HG02840 (cell line): ENCODE results near the gene ADORA1.

ENCODE experiments used
- ATAC-seq: cut with Tn5 transposase; IDR thresholded peaks from one replicate; pipeline ENCODE4 v1.9.1; 2021; ENCODE audit warnings: mild to moderate bottlenecking, moderate library complexity, moderate number of reproducible peaks; ENCODE audit not compliant: unreplicated experiment, low FRiP score

The ADORA1 gene

DNA sequence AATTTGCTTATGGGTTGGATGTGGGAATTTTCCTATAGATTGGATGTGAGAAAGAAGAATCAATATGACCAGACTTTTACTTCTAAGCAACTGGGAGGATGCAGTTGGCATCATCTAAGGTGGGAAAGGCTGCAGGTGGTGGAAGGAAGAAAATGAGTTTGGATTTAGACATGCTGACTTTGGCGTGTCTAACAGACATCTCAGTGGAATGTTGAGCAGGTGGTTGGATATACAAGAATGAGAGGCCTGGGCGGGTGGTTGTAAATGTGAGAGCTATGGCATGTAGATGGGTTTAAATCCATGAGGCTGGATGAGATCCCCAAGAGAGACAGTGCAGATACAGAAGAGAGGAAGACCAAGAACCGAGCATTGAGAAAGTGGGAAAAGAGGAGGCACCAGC is 10.5 kb downstream of the ADORA1 start:
- ATAC-seq: no peak

DNA sequence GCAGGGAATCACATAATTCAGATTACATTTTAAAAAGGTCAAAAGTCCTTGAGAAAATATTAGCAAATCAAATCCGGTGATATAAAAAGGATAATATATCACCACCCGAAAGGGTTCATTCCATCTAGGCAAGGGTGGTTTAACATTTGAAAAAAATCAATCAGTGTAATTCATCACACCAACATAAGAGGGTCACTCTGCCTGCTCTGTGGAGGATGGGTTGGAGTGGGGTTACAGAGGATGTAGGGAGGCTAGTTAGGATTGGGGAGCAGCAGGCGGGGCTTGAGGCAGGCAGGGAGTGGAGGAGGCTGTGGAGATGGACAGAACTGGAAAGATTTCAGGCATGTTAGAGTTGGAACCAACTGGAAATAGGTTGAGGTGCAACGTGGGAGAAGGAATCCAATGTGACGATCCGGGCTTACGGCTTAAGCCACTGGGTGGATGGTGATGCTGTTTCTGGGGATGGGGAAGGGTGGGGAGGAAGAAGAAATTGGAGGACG is 12.5 kb downstream of the ADORA1 start:
- no peak for ATAC-seq

GRCh38 chr1:203140743-203141520 is 13.4 kb downstream of the ADORA1 start:
- ATAC-seq: no peak

GRCh38 chr1:203142124-203142523 is 14.6 kb downstream of the ADORA1 start:
- ATAC-seq: no peak

DNA sequence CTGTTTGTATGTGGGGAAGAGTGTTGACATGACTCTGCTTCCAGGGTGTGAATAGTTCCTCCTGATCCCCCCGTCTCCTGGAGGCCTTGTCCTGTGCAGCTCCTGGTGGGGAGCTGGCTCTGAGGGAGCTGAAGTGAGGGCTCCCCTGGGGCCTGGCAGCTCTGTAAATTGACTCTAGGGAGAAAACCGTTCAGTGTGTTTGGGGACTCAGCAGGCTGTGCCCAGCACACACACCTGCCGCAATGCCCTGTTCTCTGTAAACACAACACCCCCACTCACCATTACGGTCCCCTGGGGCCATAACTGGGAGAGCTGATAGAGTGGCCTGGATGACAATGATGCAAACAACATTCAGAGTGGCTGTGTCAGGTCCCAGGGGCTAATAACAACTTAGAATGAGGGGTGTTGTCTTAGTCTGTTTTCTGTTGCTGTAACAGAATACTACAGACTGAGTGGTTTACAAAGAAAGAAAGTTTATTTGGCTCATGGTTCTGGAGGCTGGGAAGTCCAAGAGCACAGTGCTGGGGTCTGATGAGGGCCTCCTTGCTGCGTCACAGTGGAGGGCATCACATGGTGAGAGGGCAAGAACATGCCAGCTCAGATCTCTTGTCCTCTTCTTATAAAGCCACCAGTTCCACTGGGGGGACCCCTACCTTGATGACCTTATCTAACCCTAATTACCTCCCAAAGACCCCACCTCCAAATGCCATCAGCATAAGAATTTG is 15.3 kb downstream of the ADORA1 start:
- ATAC-seq: no peak

- no peak for ATAC-seq
Measured at GRCh38 chr1:203143641-203144040, 16.1 kb downstream of the ADORA1 start.

- no peak for ATAC-seq
Measured at GRCh38 chr1:203144661-203145060, 17.1 kb downstream of the ADORA1 start.

DNA sequence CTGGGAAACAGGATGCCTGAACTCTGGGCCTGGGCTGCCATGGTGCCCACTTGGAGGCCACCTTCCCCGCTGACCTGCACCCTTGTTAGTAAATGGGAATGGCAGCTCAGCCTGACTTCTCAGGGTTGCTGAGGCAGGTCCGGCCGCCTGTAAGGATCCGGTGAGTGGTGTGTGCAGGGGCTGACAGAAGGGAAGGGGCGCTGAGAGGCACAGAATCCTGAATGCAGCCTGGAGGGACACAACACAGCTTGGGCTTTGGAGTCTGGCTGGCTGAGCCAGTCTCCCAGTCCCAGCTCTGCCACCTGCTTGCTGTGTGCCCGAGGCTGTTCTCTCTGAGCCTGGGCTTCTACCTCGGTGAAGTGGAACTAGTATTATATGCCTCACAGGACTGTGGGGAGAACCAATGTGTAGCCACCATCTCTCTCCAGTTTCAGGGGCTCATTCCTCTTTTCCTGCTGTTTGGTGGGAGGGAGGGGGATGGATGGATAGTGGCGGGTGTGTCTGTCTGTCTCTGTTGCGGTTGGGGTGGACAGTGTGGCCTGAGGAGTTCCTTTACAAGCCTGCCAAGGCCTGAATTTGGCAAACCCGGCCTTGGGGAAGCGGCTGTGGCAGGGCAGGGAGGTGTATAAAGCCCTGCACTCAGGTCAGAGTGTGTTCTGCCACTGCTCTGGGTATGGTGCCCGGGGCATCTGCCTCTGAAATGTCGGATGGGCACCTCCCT is 18.0 kb downstream of the ADORA1 start:
- ATAC-seq: no peak

- ATAC-seq: no peak
Measured at GRCh38 chr1:203146042-203146369, 18.5 kb downstream of the ADORA1 start.

GRCh38 chr1:203146537-203146936 is 19.0 kb downstream of the ADORA1 start:
- no peak for ATAC-seq

DNA sequence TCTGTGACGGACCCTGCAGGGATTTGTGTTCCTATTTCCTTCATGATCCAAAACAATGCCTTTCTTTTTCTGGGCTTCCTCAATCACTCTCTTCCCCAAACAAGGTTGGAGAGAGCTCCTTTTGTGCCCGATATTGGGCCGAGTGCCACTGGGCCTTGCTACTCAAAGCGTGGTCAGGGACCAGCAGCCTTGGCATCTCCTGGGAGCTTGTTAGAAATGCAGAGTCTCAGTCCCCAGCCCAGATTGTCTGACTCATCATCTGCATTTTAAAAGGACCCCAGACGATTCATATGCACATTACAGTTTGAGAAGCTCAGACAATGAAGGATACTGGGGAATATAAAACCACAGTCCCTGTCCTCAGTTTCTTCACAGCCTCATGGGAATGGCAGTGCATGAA is 19.9 kb downstream of the ADORA1 start:
- no peak for ATAC-seq

DNA sequence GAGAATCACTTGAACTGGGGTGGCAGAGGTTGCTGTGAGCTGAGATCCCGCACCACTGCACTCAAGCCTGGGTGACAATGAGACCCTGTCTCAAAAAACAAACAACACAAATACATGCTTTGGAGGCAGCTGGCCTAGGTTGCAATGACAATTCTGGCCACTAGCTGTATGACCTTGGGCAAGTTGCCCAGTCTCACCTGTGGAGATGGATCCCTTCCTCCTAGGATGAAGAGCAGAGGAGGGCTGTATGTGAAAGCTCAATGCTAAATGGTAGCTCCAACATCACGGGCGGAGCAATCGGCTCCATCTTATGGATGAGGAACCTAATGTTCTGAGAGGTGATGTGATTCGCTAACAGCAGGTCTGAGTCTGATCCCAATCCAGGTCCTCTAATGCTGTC is 20.6 kb downstream of the ADORA1 start:
- no peak for ATAC-seq

DNA sequence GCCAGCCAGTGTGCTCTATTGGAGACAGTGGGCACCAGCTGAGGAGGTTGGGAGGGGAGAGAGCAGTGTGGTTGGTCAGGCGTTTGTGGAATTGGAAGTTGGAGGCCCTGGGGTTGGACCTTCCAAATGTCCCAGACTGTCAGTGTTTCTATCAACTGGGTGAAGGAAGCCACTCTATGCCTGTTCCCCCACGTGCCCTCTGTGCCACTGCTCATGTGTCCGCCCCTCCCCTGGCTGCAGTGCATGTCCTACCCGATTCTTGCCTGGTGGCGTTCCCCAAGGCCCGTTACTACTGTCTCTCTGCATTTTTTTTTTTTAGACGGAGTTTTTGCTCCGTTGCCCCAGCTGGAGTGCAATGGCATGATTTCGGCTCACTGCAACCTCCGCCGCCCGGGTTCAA is 21.1 kb downstream of the ADORA1 start:
- no peak for ATAC-seq

- no peak for ATAC-seq
Measured at GRCh38 chr1:203149188-203149840, 21.8 kb downstream of the ADORA1 start.

DNA sequence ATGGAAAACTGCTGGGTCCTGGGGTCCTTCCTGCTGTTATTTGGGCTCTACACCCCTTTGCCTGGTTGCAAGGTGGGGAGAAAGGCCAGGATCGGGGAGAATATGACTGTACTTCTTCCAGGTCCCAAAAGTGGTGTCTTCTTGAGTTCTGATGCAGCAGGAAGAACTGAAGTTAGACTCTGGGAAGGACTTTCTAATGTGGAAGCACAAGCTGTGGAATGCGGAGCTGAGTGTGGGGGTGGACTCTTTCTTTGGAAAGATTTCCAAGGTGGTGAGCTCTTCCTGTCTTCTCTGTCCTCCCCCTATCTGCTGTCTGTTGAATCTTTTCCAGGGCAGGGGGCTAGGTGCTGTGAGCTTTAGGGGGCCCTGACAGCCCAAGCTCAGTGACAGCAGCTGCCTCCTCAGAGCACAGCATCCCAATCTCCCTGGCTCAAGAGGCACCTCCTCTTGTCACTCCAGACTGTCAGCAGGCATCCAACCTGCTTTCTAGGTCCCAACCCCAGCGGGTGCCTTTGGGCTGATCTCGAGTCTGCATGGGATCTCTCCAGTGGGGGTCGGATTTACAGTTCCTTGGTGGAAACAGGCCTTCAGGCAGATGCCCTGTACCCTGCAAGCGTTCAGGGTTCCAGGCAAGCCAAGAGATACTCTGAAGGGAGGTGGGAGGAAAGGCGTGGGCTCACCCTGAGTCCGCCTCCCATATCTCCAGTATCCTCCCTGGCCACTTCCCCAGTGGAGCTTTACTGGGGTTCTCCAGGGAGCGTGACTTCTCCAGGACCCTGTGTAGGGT is 23.2 kb downstream of the ADORA1 start:
- ATAC-seq: no peak

- ATAC-seq: no peak
Measured at GRCh38 chr1:203151362-203152157, 24.0 kb downstream of the ADORA1 start.

DNA sequence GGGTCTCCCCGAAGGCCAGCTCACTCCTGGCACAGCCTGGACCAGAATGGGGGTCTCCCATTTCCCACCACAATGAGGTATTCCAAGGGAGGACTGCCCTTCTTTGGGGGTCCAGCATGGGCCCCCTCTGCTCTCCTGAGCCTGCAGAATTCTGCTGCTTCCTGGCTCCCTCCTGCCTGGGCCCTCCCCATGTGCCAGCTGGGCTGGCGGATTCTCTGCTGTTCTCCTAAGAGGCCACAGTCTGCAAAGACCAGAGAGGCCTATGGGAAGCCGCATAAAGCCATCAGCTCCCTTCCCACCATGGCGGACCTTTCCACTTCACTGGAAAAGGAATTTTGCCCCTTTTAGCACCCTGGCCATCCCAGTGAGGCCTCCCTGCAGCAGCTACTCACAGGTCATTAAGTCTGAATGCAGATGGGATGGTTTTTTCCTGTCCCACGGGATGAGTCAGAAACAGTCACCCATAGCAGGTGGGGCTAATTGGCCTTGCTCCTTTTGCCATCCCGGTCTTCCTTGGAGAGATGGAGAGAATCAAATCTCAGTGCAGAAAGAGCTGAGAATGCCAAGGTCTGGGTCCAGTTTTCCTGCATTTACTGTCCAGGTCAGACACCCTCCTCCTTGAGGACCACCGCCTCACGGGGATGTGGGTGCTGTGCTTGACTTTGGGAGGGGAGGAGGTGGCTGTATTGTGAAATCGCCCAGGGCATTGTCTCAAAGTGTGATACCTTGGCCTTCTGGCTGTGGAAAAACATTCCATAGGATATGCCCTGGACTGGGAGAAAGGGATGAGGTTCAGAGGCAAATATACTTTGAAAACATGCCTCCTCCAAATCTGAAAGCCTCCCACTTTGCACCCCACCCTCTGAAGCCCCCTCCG is 24.9 kb downstream of the ADORA1 start:
- ATAC-seq: no peak
